ENCODE data around the gene DEFB123.

DEFB123 gene

DNA sequence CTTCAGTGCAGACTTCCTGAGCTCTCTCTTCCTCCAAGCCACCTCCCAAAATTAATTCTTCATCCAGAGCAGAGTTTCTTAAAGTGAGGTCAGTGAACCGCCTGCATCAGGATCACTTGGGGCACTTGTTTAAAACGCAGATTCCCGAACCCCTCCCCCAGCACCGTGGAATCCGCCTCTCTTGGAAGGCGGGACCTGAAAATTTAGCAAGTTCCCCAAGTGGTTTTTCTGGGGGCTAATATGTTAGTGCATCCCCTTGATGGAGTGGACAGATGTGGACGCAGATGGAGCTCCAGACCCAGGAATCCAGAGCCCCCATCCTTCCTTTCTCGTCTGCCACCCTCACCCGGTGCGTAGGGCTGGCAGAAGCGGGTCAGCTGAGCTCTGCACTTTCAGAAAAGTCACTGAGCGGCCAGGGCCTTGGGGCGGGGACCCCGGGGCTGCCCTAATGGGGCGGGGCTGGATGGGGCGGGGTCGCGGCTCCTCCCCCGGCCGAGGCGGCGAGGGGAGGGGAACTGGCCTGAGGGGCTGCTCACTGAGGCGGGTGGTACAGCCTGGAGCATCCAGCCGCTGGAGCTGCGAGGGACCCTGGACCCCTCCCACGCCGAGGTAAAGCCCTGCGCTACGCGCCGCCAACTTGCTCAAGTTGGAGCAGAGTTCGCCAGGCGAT, 34.5 kb downstream of the DEFB123 start, which contains the start of the genes DEFB124 and REM1:
Gene DEFB124, minus strand, starts transcription at position 370 of the 670 bp plus-strand sequence. CDS start 2,114 bp downstream, outside the sequence.
Gene REM1, plus strand, starts transcription at position 531 of the 670 bp plus-strand sequence. CDS start 1,158 bp downstream, outside the sequence.
- no peak for DNase-seq

DNA sequence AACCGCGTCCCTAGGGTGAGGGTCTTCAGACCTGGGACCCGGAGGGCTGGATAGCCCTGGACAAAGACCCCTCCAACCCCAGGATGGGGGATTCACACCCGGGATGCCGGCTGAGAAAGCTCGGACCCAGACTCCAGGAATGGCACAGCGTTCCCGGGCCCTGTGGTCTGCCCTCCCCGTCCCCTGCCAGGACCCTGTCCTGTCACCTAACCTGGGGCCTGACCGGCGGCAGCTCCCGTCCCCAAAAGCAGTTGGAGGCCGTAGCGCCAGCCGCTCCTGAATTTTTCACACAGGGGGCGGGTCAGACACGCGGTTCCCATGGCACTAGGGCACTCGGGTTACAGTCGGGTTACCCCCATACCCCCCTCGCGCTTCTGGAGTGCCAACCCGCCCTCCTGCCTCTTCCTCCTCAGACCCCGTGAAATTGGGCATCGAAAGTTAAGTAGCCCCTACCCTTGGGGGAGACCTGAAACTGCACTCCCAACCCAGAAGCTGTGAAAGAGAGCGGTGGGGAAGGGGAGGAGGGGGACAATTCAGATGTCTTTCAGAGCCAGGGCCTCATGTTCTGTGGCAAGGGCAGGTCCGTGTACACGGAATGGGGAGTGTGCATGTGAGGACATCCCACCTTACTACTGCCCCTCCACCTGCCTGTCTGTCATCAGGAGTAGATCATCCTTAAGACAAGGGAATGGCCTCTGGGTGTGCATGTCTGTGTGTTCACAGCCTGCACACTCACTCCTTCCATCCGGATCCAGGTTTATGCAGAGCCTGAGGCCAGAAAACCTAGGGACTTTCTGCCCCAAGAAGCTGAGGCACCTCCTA, 35.3 kb downstream of the DEFB123 start:
- no peak for DNase-seq

DNA sequence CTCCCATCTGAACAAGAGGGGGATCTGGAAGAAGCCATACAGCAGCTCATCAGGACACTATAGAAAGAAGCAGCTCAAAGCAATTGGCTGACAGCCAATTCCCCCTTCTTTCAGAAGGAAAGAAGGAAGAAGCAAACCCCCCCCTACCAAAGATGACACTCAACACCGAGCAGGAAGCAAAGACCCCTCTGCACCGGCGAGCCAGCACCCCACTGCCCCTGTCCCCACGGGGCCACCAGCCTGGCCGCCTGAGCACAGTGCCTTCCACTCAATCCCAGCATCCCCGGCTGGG, 35.8 kb downstream of the DEFB123 start:
- DNase-seq = no peak

DNA sequence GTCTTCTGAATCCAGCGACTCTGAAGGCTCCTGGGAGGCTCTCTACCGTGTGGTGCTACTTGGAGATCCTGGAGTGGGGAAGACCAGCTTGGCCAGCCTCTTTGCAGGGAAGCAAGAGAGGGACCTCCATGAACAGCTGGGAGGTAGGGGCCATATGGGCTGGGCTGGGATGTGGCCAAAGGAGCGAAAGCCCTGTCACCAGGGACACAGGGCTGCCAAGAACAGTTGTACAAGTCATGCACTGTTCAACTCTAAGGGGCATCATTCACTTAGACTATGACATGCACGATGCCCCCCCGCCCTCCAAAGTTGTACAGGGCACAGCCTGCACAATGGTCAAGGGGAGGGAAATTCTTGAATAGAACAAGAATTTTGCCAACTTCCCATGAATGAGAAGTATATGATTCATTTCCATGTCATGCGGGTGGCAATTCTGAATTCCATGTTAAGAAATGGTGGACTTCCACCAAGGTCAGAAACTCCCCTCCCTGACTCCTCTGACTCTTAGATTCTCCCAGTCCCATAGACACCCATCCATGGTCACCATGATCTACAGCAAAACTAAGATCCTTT, 36.3 kb downstream of the DEFB123 start:
- DNase-seq = no peak

DNA sequence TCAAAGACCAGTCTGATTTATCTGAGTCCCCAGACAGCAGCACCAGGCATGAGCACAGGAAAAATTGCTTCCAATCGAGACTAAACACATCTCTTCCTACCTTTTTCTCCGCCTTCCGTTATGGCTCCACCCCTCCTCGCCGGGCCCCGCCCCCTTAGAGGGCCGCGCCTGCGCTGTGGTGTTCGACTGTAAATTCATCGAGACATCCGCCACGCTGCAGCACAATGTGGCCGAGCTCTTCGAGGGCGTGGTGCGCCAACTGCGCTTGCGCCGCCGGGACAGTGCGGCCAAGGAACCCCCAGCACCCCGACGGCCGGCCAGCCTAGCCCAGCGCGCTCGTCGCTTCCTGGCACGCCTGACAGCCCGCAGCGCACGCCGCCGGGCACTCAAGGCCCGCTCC, 43.6 kb downstream of the DEFB123 start:
- DNase-seq = no peak

DNA sequence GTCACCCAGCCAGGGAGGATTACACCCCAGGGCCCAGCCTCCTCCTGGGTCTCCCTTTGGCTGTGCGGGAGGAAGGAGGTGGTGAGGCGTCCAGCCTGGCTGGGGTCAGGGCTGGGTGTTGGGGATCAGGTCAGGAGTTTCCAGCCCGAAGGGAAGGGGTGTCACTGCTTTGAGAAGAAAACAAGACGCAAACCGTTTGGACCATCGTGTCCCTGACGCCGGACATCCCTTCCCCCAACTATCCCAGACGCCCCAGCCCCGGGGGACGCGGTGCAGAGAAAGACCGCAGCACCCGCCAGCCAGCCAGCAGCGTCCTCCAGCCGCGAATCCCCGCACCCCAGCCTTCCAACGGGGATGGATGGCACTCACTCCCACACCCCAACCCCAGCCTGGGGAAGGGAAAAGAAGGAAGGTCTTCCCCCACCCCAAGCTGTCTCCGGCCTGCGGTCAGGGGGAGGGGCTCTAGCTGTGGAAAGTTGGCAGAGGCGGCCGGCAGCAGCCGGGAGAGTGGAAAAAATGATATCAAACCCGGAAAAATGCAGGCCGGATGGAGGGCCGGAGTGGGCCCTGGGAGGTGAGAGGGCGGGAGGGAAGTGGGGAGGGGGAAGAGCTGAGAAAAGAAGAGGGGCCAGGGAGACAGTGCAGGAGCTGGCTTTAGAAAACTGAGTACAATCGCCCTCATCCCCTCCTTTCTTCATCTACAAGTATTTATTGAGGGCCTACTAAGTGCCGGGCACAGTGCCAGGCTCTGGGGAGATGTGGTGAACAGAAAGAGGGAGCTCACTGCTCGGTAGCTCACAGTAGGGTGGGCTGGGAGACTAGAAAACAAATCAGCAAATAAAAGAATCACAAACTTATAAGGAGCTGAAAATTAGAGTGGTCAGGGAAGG, 45.3 kb downstream of the DEFB123 start:
- no peak for DNase-seq

DNA sequence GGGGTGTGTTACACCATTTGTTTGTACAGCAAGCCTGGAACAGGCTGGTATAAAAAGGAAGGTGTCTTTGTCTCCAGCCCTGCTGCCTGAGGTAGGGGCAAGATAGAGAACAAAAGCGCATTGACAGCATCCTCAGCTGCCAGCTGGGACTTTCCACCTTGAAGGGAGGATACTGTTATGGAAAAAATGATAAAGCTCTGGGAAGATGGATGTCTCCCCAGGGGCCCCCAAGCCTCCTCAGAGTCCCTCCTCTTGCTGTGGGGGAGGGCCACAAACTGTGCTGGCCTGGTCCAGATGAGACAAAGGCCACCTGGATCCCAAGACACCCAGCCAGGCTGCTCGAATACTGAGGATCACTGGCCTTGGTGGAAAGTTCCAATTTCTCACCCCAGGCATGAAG, 47.7 kb downstream of the DEFB123 start:
- DNase-seq = no peak

DNA sequence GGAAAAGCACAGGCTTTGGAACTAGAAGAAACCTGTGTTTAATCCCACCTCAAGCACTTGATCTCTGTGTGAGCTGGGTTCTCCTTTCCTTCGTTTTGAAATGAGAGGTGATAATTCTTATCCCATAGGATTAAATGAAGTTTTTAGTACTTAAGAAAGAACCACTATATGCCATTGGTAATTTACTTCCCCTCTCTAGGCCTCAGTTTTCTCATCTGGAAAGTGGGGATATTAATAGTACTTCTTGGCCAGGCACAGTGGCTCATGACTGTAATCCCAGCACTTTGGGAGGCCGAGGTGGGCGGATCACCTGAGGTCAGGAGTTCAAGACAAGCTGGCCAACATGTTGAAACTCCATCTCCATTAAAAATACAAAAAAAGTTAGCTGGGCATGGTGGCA, 48.7 kb downstream of the DEFB123 start:
- DNase-seq = no peak

DNA sequence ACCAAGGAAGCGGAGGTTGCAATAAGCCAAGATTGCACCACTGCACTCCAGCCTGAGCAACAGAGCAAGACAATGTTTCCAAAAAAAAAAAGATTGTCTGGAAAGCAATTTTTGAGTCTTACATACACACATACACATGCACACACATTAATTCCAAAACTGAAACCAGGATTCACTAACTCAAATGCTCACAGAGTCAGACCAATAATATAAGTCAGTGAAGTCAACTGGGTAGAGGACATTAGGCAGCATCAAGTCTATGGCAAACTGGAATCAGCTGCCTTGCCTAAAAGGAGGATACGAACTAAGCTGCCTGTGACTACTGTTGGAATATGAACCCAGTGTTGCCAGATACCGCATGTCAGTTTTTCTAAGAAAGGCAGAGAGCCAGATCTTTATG, 50.3 kb downstream of the DEFB123 start:
- no peak for DNase-seq

DNA sequence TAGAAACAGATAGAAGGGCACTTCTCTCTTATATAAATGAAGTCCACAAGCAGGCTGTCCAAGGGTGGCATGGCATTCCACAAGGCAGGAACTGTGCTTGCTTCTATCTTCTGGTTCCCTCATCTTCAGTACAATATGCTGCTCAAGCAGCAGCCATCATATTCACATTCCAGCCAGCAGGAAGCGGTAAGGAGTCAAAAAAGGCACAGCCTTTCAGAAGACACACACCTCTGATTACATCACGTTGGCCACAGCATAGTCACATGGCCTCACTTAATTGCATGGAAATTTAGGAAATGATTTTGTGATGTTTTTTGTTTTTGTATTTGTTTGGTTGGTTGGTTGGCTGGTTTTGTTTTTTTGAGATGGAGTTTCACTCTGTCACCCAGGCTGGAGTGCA, 53.7 kb downstream of the DEFB123 start:
- no peak for DNase-seq

DNA sequence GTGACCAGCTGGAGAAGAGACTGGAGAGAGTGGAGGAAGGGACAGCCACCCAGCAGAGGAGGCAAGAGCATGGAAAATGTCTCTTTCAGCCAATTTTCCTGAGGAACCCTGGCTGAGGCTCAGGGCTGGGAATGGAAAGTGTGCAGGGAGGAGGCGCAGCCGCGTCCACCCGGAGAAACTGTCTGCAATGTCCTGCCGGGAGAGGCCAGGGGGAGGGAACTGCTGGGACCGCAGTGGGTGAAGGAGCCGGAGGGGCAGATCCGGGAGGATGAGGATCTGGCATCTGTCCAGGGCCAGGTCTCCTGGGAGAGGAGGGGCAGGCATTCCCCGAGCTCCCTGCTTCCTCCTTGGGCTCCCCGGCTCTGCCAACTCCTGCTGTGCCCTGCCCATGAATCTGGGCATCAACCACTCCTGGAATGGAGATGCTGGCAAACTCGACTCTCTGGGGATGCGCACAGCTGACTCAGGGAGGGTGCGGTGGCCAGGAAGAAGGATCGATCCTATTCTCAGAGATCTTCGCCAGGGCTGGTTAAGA, 56.4 kb downstream of the DEFB123 start:
- DNase-seq = no peak

DNA sequence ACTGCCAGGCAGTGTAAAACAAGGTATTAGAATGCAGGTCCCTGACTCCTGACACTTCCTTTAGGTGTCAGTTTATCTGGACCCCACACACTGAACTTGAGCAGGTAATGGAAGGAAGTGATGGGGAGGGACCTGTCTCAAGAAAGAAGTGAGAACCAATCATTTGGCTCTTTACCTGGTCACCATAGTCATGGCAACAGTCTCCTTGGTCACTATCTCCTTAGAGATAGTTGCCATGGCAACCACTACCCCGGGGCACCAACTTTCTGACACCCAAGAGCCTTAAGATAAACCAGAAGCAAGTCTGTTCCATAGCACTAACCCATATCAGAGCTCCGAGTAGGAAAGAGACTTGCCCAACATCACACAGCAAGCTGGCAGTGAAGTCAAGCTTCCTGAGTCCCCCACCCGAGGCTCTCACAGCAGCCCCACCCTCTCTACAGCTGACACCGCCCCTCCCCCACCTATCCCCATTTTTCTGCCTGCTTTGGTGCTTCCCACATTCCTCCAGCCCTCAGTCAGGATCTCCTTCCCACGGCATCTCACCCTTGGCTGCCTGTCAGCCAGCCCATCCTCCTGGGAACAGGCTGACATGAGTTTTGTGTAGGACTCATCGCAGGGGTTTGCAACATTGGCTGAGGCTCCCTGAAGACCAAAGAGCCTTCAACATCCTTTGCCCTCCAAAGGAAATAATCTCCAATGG, 57.6 kb downstream of the DEFB123 start:
- no peak for DNase-seq
